Ovary (tissue), 3 donors: ENCODE data around the gene CEP170.
"Not testable (repeated sequence)": the region's sequence is repeated elsewhere in the genome, so short reads cannot be mapped to it uniquely, and the experiment has no call there.

ENCODE experiments used
- CTCF ChIP-seq, 3 donors: fragments of 450-650 bp in 2 of 3; fragments of 200-600 bp in 1 of 3; IDR thresholded peaks; one replicate each; pipeline versions ENCODE4 v1.5.1 to v1.8.0; 2016 to 2022; ENCODE audit warnings: antibody characterized with exemption in 3 of 3, mild to moderate bottlenecking in 1 of 3
- EP300 ChIP-seq: sonication (generic); formaldehyde crosslinking; IDR thresholded peaks from one replicate; pipeline ENCODE4 v1.6.1; 2017; ENCODE audit warnings: antibody characterized with exemption
- POLR2A ChIP-seq: fragments of 450-650 bp; IDR thresholded peaks from one replicate; pipeline ENCODE4 v1.6.1; 2017; ENCODE audit warnings: antibody characterized with exemption, mild to moderate bottlenecking, moderate library complexity
- donor health status: DM: no; HTN: no; CAD: no.

GRCh38 chr1:243204336-243204735 lies 50.7 kb downstream of the CEP170 start:
- not testable (repeated sequence) for TF ChIP-seq CTCF (IDR thresholded peaks at IDR 0.05); POLR2A; EP300
